ENCODE data around the gene MRPL22. TPM values are rescaled to one million over a fixed set of nuclear protein-coding genes. Genes with fewer than 3 reads are reported as not detected.
A peak's percentile ranks its signal among the peaks of the same experiment; 100 is the strongest.
"Not testable (repeated sequence)": the region's sequence is repeated elsewhere in the genome, so short reads cannot be mapped to it uniquely, and the experiment has no call there.

MRPL22 gene
- total and polyA plus RNA-seq, 2 experiments from 2014 or later = 27.3 to 164 TPM

GRCh38 chr5:154999865-155000264 lies 59.0 kb downstream of the MRPL22 start:
- Histone ChIP-seq H3K4me3 (no peak overlapping the region), H3K36me3 (no peaks in the 10 kb centered on the region), H3K9me3 (ENCODE audit: low read depth) (no peaks in the 10 kb centered on the region), H3K27ac (no peak overlapping the region), H3K27me3 (no peaks in the 10 kb centered on the region), H3K4me1 (ENCODE audit: low read depth) (no peaks in the 10 kb centered on the region)
- TF ChIP-seq, protein P1, sequence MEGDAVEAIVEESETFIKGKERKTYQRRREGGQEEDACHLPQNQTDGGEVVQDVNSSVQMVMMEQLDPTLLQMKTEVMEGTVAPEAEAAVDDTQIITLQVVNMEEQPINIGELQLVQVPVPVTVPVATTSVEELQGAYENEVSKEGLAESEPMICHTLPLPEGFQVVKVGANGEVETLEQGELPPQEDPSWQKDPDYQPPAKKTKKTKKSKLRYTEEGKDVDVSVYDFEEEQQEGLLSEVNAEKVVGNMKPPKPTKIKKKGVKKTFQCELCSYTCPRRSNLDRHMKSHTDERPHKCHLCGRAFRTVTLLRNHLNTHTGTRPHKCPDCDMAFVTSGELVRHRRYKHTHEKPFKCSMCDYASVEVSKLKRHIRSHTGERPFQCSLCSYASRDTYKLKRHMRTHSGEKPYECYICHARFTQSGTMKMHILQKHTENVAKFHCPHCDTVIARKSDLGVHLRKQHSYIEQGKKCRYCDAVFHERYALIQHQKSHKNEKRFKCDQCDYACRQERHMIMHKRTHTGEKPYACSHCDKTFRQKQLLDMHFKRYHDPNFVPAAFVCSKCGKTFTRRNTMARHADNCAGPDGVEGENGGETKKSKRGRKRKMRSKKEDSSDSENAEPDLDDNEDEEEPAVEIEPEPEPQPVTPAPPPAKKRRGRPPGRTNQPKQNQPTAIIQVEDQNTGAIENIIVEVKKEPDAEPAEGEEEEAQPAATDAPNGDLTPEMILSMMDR (IDR thresholded peaks at IDR 0.05; ENCODE audit: low read depth, low read length) = no peak
- DNase-seq (ENCODE audit: low read depth in 1 of 2, low spot score in 1 of 2) = no peak

DNA sequence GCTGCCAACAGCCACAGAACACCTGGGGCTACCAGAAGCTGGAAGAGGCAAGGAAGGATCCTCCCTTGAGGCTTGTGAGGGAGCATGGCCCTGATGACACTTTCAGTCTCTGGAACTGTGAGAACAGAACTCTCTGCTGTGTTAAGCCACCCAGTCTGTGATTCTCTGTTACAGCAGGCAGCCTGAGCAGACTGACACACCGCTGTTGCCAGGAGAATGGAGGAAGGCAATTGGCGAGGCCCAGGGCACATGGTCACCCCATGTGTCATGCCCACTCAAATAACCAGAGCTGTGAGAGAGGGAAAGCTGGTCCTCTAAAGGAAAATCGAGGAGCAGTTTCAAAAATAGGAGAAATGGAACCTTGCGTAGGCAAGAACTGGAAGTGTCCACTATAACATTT lies 60.6 kb downstream of the MRPL22 start:
- no peaks in the 10 kb centered on the region for H3K36me3 ChIP-seq
- DNase-seq (ENCODE audit: low read depth in 1 of 2, low spot score in 1 of 2) = no peak
- no peaks in the 10 kb centered on the region for H3K27me3 ChIP-seq
- H3K4me1 ChIP-seq (ENCODE audit: low read depth) = no peaks in the 10 kb centered on the region
- no peak overlapping the region for H3K27ac ChIP-seq
- no peaks in the 10 kb centered on the region for H3K9me3 ChIP-seq (ENCODE audit: low read depth)
- H3K4me3 ChIP-seq = no peak overlapping the region
- TF ChIP-seq, protein P1 (IDR thresholded peaks at IDR 0.05; ENCODE audit: low read depth, low read length) = no peak

DNA sequence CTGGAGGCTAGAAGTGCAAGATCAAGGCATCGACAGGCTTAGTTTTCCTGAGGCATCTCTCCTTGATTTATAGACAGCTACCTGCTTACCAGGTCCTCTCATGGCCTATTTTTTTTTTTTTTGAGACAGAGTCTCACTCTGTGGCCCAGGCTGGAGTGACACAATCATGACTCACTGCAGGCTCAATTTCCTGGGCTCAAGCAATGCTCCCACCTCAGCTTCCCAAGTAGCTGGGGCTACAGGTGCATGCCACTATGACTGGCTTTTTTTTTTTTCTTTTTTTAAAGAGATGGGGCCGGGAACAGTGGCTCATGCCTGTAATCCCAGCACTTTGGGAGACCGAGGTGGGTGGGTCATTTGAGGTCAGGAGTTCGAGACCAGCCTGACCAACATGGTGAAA lies 61.8 kb downstream of the MRPL22 start:
- not testable (repeated sequence) for DNase-seq (ENCODE audit: low read depth in 1 of 2, low spot score in 1 of 2); H3K27ac ChIP-seq; H3K4me3 ChIP-seq; H3K36me3 ChIP-seq; H3K4me1 ChIP-seq (ENCODE audit: low read depth); H3K27me3 ChIP-seq; H3K9me3 ChIP-seq (ENCODE audit: low read depth)

DNA sequence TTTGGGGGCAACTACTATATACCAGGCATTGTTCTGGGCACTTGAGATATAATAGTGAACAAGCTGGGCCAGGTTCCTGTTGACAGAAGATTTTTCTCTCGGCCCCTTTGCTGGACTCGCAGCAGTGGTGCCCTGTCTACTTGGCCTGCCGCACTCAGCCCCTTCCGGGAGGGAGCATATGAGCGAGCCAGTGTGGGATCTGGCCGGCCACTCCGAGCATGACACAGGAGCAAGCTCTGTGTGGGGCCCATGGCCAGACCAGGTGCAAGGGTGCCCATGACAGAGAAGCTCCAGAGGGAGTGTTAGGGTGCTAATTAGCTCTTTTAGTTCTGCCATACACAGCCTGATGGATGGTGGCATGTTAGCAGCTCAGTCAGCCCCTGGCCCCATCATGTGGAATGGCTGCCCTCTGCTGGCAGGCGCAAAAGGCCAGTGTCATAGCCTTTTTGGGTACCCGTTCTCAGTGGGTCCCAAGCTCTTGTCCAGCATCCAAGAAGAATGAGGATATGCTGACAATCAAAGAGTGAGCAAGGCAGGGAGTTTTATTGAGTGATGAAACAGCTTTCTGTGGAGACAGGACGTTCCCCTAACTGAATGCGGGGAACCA lies 63.4 kb downstream of the MRPL22 start:
- no peaks in the 10 kb centered on the region for H3K27me3 ChIP-seq
- no peak overlapping the region for H3K27ac ChIP-seq
- peak; percentile 9 to 30 for DNase-seq (ENCODE audit: low read depth in 1 of 2, low spot score in 1 of 2)
- H3K36me3 ChIP-seq = no peaks in the 10 kb centered on the region
- TF ChIP-seq, protein P1 (IDR thresholded peaks at IDR 0.05; ENCODE audit: low read depth, low read length) = peak; percentile 54
- H3K4me3 ChIP-seq = no peak overlapping the region
- H3K9me3 ChIP-seq (ENCODE audit: low read depth) = no peaks in the 10 kb centered on the region
- no peaks in the 10 kb centered on the region for H3K4me1 ChIP-seq (ENCODE audit: low read depth)

DNA sequence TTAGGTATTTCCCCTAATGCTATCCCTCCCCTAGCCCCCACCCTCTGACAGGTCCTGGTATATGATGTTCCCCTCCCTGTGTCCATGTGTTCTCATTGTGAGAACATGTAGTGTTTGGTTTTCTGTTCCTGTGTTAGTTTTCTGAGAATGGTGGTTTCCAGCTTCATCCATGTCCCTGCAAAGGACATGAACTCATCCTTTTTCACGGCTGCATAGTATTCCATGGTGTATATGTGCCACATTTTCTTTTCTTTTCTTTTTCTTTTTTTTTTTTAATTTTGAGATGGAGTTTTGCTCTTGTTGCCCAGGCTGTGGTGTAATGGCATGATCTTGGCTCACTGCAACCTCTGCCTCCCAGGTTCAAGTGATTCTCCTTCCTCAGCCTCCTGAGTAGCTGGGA lies 65.4 kb downstream of the MRPL22 start:
- not testable (repeated sequence) for H3K4me3 ChIP-seq; DNase-seq (ENCODE audit: low read depth in 1 of 2, low spot score in 1 of 2); H3K36me3 ChIP-seq

DNA sequence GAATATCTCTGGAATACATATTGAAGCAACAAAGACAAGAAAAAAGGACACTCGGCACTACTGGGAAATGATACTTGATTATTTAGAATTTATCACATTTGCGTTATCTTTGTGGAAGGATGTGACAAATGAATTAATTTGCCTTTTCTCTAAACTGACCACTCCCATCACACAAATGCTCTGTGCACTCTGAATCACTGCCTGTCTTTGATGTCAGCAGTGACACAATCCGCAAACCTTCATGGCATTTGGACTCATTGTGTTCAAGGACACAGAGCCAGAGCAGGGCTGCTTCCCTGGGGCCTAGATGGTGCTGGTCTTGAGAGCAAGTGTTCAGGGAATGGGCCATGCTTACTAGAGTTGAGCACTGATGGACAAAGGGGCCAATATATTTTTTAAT lies 67.8 kb downstream of the MRPL22 start:
- H3K36me3 ChIP-seq = no peaks in the 10 kb centered on the region
- H3K27me3 ChIP-seq = no peaks in the 10 kb centered on the region
- no peak for DNase-seq (ENCODE audit: low read depth in 1 of 2, low spot score in 1 of 2)
- H3K27ac ChIP-seq = no peak overlapping the region
- no peaks in the 10 kb centered on the region for H3K4me1 ChIP-seq (ENCODE audit: low read depth)
- no peaks in the 10 kb centered on the region for H3K9me3 ChIP-seq (ENCODE audit: low read depth)
- TF ChIP-seq, protein P1 (IDR thresholded peaks at IDR 0.05; ENCODE audit: low read depth, low read length) = no peak
- no peak overlapping the region for H3K4me3 ChIP-seq

More for the DNA sequence above, 65.4 kb downstream of the MRPL22 start:
- H3K4me1 ChIP-seq (ENCODE audit: low read depth); H3K27me3 ChIP-seq; H3K27ac ChIP-seq; H3K9me3 ChIP-seq (ENCODE audit: low read depth): not testable (repeated sequence)

DNA sequence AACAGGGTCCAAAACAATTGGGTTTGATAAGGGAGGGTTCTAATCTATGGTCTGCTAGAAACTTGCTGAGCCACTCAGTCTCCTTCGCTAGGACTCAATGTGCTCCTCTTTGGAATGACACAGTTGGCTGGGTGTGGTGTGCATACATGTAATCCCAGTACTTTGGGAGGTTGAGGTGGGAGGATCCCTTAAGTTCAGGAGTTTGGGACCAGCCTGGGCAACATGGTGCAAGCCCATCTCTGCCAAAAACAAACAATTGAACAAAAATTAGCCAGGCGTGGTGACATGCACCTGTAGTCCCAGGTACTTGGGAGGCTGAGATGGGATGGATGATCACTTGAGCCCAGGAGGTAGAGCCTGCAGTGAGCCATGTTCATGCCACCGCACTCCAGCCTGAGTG lies 70.0 kb downstream of the MRPL22 start:
- TF ChIP-seq, protein P1 (IDR thresholded peaks at IDR 0.05; ENCODE audit: low read depth, low read length) = no peak
- H3K27ac ChIP-seq = no peak overlapping the region

More for the DNA sequence above, 70.0 kb downstream of the MRPL22 start:
- Histone ChIP-seq H3K9me3 (ENCODE audit: low read depth) (no peaks in the 10 kb centered on the region), H3K4me1 (ENCODE audit: low read depth) (no peaks in the 10 kb centered on the region), H3K4me3 (no peak overlapping the region), H3K36me3 (no peaks in the 10 kb centered on the region), H3K27me3 (no peaks in the 10 kb centered on the region)
- no peak for DNase-seq (ENCODE audit: low read depth in 1 of 2, low spot score in 1 of 2)

Data from cardiac muscle cell (in vitro differentiated cells and primary cell).